Transverse colon (tissue), 4 donors: ENCODE data around the gene CARD19.

Experiments used
- EP300 ChIP-seq: sonication (generic); formaldehyde crosslinking; IDR thresholded peaks from one replicate; pipeline ENCODE4 v1.6.1; 2017; ENCODE audit warnings: antibody characterized with exemption, low read depth
- POLR2A ChIP-seq: fragments of 450-650 bp; IDR thresholded peaks from one replicate; pipeline ENCODE4 v1.6.1; 2016; ENCODE audit warnings: antibody characterized with exemption, mild to moderate bottlenecking, moderate library complexity
- POLR2AphosphoS5 ChIP-seq, 3 donors: sonication (generic); formaldehyde crosslinking; IDR thresholded peaks; one replicate each; pipeline ENCODE4 v1.6.1; 2016; ENCODE audit warnings: antibody characterized with exemption in 3 of 3
- TF ChIP-seq, protein P1 (sequence below), 5 experiments: fragments of 200-600 bp in 3 of 5; fragments of 450-650 bp in 2 of 5; sonication (generic) in 3 of 5; IDR thresholded peaks; 1 replicate in 2 of 5; 2 replicates in 3 of 5; pipeline ENCODE4 v1.5.1; 2016 to 2017; ENCODE audit warnings: antibody characterized with exemption in 5 of 5, inconsistent platforms in 3 of 5, mild to moderate bottlenecking in 2 of 5, moderate library complexity in 1 of 5

DNA sequence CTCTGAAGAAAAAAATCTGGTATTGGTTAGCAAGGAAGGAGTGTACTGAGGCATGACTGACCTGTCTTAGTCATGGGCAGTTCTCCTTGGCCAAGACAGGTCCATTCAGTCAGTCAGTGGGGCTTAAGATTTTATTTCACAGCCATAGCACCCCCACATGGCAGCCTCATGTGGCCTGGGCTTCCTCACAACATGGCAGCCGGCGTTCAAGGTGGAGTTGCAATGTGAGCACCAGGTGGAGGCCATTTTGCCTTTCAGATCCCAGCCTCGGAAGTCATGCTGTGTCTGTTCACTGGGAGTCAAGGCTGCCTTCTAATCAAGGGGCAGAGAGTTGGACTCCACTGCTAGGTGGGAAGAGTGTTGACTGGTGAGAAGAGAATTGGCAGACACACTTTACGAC, 10.3 kb upstream of the CARD19 start:
- TF ChIP-seq, protein P1, sequence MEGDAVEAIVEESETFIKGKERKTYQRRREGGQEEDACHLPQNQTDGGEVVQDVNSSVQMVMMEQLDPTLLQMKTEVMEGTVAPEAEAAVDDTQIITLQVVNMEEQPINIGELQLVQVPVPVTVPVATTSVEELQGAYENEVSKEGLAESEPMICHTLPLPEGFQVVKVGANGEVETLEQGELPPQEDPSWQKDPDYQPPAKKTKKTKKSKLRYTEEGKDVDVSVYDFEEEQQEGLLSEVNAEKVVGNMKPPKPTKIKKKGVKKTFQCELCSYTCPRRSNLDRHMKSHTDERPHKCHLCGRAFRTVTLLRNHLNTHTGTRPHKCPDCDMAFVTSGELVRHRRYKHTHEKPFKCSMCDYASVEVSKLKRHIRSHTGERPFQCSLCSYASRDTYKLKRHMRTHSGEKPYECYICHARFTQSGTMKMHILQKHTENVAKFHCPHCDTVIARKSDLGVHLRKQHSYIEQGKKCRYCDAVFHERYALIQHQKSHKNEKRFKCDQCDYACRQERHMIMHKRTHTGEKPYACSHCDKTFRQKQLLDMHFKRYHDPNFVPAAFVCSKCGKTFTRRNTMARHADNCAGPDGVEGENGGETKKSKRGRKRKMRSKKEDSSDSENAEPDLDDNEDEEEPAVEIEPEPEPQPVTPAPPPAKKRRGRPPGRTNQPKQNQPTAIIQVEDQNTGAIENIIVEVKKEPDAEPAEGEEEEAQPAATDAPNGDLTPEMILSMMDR (IDR thresholded peaks at IDR 0.05) = no peak
- TF ChIP-seq POLR2A = no peak
- no peak for TF ChIP-seq POLR2AphosphoS5 (IDR thresholded peaks at IDR 0.05)
- TF ChIP-seq EP300 = no peak
